H1 (cell line): Measurements from ENCODE around the gene RNPEPL1. TPM values are rescaled to one million over a fixed set of nuclear protein-coding genes. Genes with fewer than 3 reads are reported as not detected.

Experiments
- CTCF ChIA-PET: fragments of 300-600 bp; sonication (Branson Sonifier 250); formaldehyde crosslinking; loops from one replicate; lab custom pipeline; 2021; ENCODE audit not compliant: partially characterized antibody; lab: Charles Lee
- POLR2A ChIA-PET: fragments of 300-600 bp; sonication (Branson Sonifier 250); formaldehyde crosslinking; loops from one replicate; lab custom pipeline; 2021; ENCODE audit warnings: inconsistent platforms; ENCODE audit not compliant: partially characterized antibody; lab: Charles Lee
- DNase-seq, 2 experiments: peaks; one replicate each; pipeline versions ENCODE4 v3.0.0 to v3.0.0-alpha.2; 2010 to 2022; ENCODE audit warnings: low spot score in 2 of 2, low read depth in 1 of 2, mixed read lengths in 1 of 2
- FAIRE-seq: peaks from 2 replicates; lab custom pipeline; 2011; peaks lifted over from hg19 to GRCh38; lab: Jason Lieb, UNC
- H2AFZ ChIP-seq: 2 replicates; pipeline ENCODE4 v1.8.1; 2012; ENCODE audit warnings: low read length, inconsistent platforms
- H2AK5ac ChIP-seq: 2 replicates; pipeline ENCODE4 v1.6.1; 2013; ENCODE audit warnings: low read depth, low read length
- H2BK120ac ChIP-seq: replicated peaks from 2 replicates; pipeline ENCODE3; 2013; ENCODE audit warnings: low read depth, low read length, inconsistent platforms
- H2BK12ac ChIP-seq: 2 replicates; pipeline ENCODE4 v1.6.1; 2013; ENCODE audit warnings: low read depth, low read length
- H2BK15ac ChIP-seq: 2 replicates; pipeline ENCODE4 v1.6.1; 2013; ENCODE audit warnings: low read length
- H2BK20ac ChIP-seq: 2 replicates; pipeline ENCODE4 v1.6.1; 2013; ENCODE audit warnings: low read length
- H2BK5ac ChIP-seq: 2 replicates; pipeline ENCODE4 v1.6.1; 2013; ENCODE audit warnings: low read depth, low read length
- H3K14ac ChIP-seq: 2 replicates; pipeline ENCODE4 v1.6.1; 2013; ENCODE audit warnings: inconsistent platforms; ENCODE audit not compliant: insufficient read length
- H3K18ac ChIP-seq: 2 replicates; pipeline ENCODE4 v1.6.1; 2013; ENCODE audit warnings: low read length; ENCODE audit errors: extremely low read depth
- H3K23ac ChIP-seq: 2 replicates; pipeline ENCODE4 v1.6.1; 2013; ENCODE audit warnings: inconsistent platforms; ENCODE audit not compliant: insufficient read length
- H3K23me2 ChIP-seq: 2 replicates; pipeline ENCODE4 v1.6.1; 2013; ENCODE audit warnings: low read depth, low read length
- H3K27ac ChIP-seq: 2 replicates; pipeline ENCODE4 v1.6.1; 2011; ENCODE audit warnings: low read depth, low read length, inconsistent platforms
- H3K27me3 ChIP-seq, 4 experiments: replicated peaks in 1 of 4; 1 replicate in 1 of 4; 2 replicates in 3 of 4; pipeline versions ENCODE4 v1.6.1 to v1.8.1; 2011 to 2013; ENCODE audit warnings: low read length in 3 of 4, mild to moderate bottlenecking in 3 of 4, inconsistent platforms in 2 of 4, mixed read lengths in 2 of 4, moderate library complexity in 1 of 4; ENCODE audit not compliant: control insufficient read depth in 3 of 4, insufficient read depth in 3 of 4; ENCODE audit errors: extremely low read depth in 1 of 4
- H3K36me3 ChIP-seq, 4 experiments: 2 replicates each; pipeline versions ENCODE4 v1.6.1 to v1.8.1; 2011 to 2013; ENCODE audit warnings: mild to moderate bottlenecking in 4 of 4, low read length in 3 of 4, moderate library complexity in 2 of 4, control low read depth in 1 of 4, inconsistent platforms in 1 of 4; ENCODE audit not compliant: insufficient read depth in 4 of 4, control insufficient read depth in 2 of 4
- H3K4ac ChIP-seq: replicated peaks from 2 replicates; pipeline ENCODE3; 2013; ENCODE audit warnings: low read length, low read depth, mixed read lengths, inconsistent platforms; ENCODE audit not compliant: insufficient read length
- H3K4me1 ChIP-seq, 4 experiments: replicated peaks in 1 of 4; 1 replicate in 1 of 4; 2 replicates in 3 of 4; pipeline versions ENCODE4 v1.6.1 to v1.8.1; 2011 to 2013; ENCODE audit warnings: low read length in 3 of 4, inconsistent platforms in 2 of 4, mixed read lengths in 1 of 4; ENCODE audit not compliant: insufficient read depth in 4 of 4, control insufficient read depth in 3 of 4
- H3K4me2 ChIP-seq, 2 experiments: 2 replicates each; pipeline versions ENCODE4 v1.6.1 to v1.8.1; 2011 to 2013; ENCODE audit warnings: low read depth in 2 of 2, low read length in 2 of 2, control low read depth in 1 of 2, inconsistent platforms in 1 of 2, mild to moderate bottlenecking in 1 of 2; ENCODE audit not compliant: insufficient read depth in 1 of 2
- H3K4me3 ChIP-seq, 4 experiments: fragments of 200-600, 300-600 bp in 1 of 4; sonication (generic), shearing (Covaris generic), sonication (Bioruptor Twin) in 1 of 4; 2 replicates each; pipeline versions ENCODE4 v1.5.1 to v1.8.1; 2011 to 2016; ENCODE audit warnings: low read length in 4 of 4, low read depth in 3 of 4, control low read depth in 2 of 4, inconsistent platforms in 2 of 4, mild to moderate bottlenecking in 2 of 4, mixed read lengths in 1 of 4, moderate library complexity in 1 of 4; ENCODE audit not compliant: insufficient read depth in 2 of 4; ENCODE audit errors: extremely low read depth in 1 of 4
- H3K56ac ChIP-seq: replicated peaks from 2 replicates; pipeline ENCODE3; 2013; ENCODE audit warnings: low read depth, mild to moderate bottlenecking, mixed read lengths, low read length, inconsistent platforms; ENCODE audit not compliant: insufficient read length
- H3K79me1 ChIP-seq: 2 replicates; pipeline ENCODE4 v1.6.1; 2013; ENCODE audit warnings: low read depth, low read length, control low read depth
- H3K79me2 ChIP-seq, 2 experiments: 2 replicates each; pipeline versions ENCODE4 v1.6.1 to v1.8.1; 2012 to 2013; ENCODE audit warnings: low read length in 2 of 2, mild to moderate bottlenecking in 2 of 2, inconsistent platforms in 1 of 2; ENCODE audit not compliant: insufficient read depth in 2 of 2, control insufficient read depth in 1 of 2
- H3K9ac ChIP-seq, 4 experiments: replicated peaks in 1 of 4; 1 replicate in 1 of 4; 2 replicates in 3 of 4; pipeline versions ENCODE4 v1.6.1 to v1.8.1; 2011 to 2013; ENCODE audit warnings: low read depth in 3 of 4, low read length in 3 of 4, control low read depth in 2 of 4, mild to moderate bottlenecking in 2 of 4, moderate library complexity in 2 of 4, inconsistent platforms in 1 of 4; ENCODE audit errors: extremely low read depth in 1 of 4
- H3K9me3 ChIP-seq, 2 experiments: 2 replicates each; pipeline versions ENCODE4 v1.6.1 to v1.8.1; 2012 to 2013; ENCODE audit warnings: mild to moderate bottlenecking in 2 of 2, moderate library complexity in 2 of 2, control low read depth in 1 of 2, inconsistent platforms in 1 of 2, low read depth in 1 of 2, low read length in 1 of 2, mixed read lengths in 1 of 2; ENCODE audit not compliant: insufficient read depth in 2 of 2
- H4K20me1 ChIP-seq, 2 experiments: replicated peaks in 1 of 2; 2 replicates each; pipeline versions ENCODE3 to v1.8.1; 2011 to 2013; ENCODE audit warnings: inconsistent platforms in 2 of 2, low read length in 2 of 2, mild to moderate bottlenecking in 1 of 2; ENCODE audit not compliant: insufficient read depth in 2 of 2, control insufficient read depth in 1 of 2
- H4K5ac ChIP-seq: 2 replicates; pipeline ENCODE4 v1.6.1; 2013; ENCODE audit warnings: low read length, low read depth, mixed read lengths, inconsistent platforms; ENCODE audit not compliant: insufficient read length
- H4K8ac ChIP-seq: 2 replicates; pipeline ENCODE4 v1.8.0; 2013; ENCODE audit warnings: mild to moderate bottlenecking, moderate library complexity, low read length, inconsistent platforms; ENCODE audit not compliant: insufficient read depth; ENCODE audit errors: extremely low read depth
- H4K91ac ChIP-seq: replicated peaks from 2 replicates; pipeline ENCODE3; 2013; ENCODE audit warnings: low read length, mixed read lengths, inconsistent platforms; ENCODE audit not compliant: insufficient read length
- BACH1 ChIP-seq: IDR thresholded peaks from 2 replicates; pipeline ENCODE4 v1.6.1; 2012; ENCODE audit warnings: low read length, improper control_type of control experiment
- BRCA1 ChIP-seq: IDR thresholded peaks from 2 replicates; pipeline ENCODE4 v1.6.1; 2012; ENCODE audit warnings: low read depth, low read length, improper control_type of control experiment
- CBX8 ChIP-seq: fragments of 300-800, 300-1000 bp; sonication (generic); IDR thresholded peaks from 2 replicates; pipeline ENCODE4 v1.7.1; 2016; ENCODE audit warnings: low read depth, low read length, borderline replicate concordance
- CTBP2 ChIP-seq: IDR thresholded peaks from 2 replicates; pipeline ENCODE4 v1.7.0; 2011; ENCODE audit warnings: borderline replicate concordance, mild to moderate bottlenecking, moderate library complexity, mixed read lengths, low read length; ENCODE audit not compliant: insufficient read depth, insufficient read length
- EP300 ChIP-seq, 2 experiments: IDR thresholded peaks; 1 replicate in 1 of 2; 2 replicates in 1 of 2; pipeline ENCODE4 v1.6.1; 2011 to 2012; ENCODE audit warnings: low read depth in 2 of 2, low read length in 2 of 2, mild to moderate bottlenecking in 2 of 2, borderline replicate concordance in 1 of 2, inconsistent platforms in 1 of 2, moderate library complexity in 1 of 2
- KDM1A ChIP-seq: fragments of 200-600, 300-600 bp; sonication (generic); IDR thresholded peaks from 2 replicates; pipeline ENCODE4 v1.7.1; 2016; ENCODE audit warnings: mild to moderate bottlenecking, low read length, borderline replicate concordance
- NRF1 ChIP-seq: IDR thresholded peaks from 2 replicates; pipeline ENCODE4 v1.6.1; 2011; ENCODE audit warnings: mild to moderate bottlenecking, low read depth, low read length, improper control_type of control experiment
- RAD21 ChIP-seq, 2 experiments: IDR thresholded peaks in 1 of 2; conservative IDR thresholded peaks in 1 of 2; 2 replicates each; pipeline ENCODE4 v1.6.1; 2011; ENCODE audit warnings: low read depth in 2 of 2, low read length in 2 of 2, improper control_type of control experiment in 1 of 2, inconsistent platforms in 1 of 2, mild to moderate bottlenecking in 1 of 2, moderate library complexity in 1 of 2
- SIX5 ChIP-seq: IDR thresholded peaks from 2 replicates; pipeline ENCODE4 v1.6.1; 2011; ENCODE audit warnings: mild to moderate bottlenecking, low read depth, low read length
- SP1 ChIP-seq: IDR thresholded peaks from 2 replicates; pipeline ENCODE4 v1.6.1; 2011; ENCODE audit warnings: low read depth, low read length
- SRF ChIP-seq: IDR thresholded peaks from 2 replicates; pipeline ENCODE4 v1.6.1; 2011; ENCODE audit warnings: mild to moderate bottlenecking, low read depth, low read length, moderate library complexity
- TAF7 ChIP-seq: optimal IDR thresholded peaks from 2 replicates; pipeline ENCODE3; 2011; ENCODE audit warnings: low read depth, mild to moderate bottlenecking, inconsistent platforms, low read length, moderate library complexity, borderline replicate concordance
- WGBS, 2 experiments: shearing (Covaris generic) in 1 of 2; methylation state at CpG; one replicate each; pipeline versions ENCODE4 v1.1.6 to v1.1.7; 2013 to 2015; ENCODE audit warnings: low lambda C conversion rate in 2 of 2, mixed read lengths in 2 of 2, inconsistent platforms in 1 of 2, low coverage in 1 of 2, missing lambda C conversion rate in 1 of 2; ENCODE audit not compliant: insufficient replicate concordance in 2 of 2, insufficient coverage in 1 of 2, insufficient read length in 1 of 2; ENCODE audit errors: extremely low coverage in 1 of 2, missing lambda C conversion rate in 1 of 2; 5-methylcytosine and 5-hydroxymethylcytosine counted together
- polyA plus RNA-seq, 7 experiments: library from polyadenylated mRNA; depleted of rRNA in 3 of 7; stranded (reverse) in 5 of 7; unstranded in 2 of 7; fragments of >200 nt in 5 of 7; fragments of 200-250 nt in 2 of 7; gene quantifications; 1 replicate in 5 of 7; 2 replicates in 1 of 7; 4 replicates in 1 of 7; pipeline versions ENCODE4 v1.2.1 to v1.2.3, GENCODE V29; 2011 to 2013; ENCODE audit warnings: missing spikeins in 2 of 7, mixed read lengths in 2 of 7
- total RNA-seq: library from RNA; stranded (reverse); fragmentation: NEBNext Ultra II Directional; extraction: Animal tissue kit (Norgen Biotek cat#: 25700); gene quantifications from 2 replicates; pipeline ENCODE4 v1.2.1, GENCODE V29; 2021

The RNPEPL1 gene
- total and polyA plus RNA-seq, 2 of the 8 experiments (the other 6 are each of a cell fraction or from before 2014, with no cell fraction given): 9.0 to 11.3 TPM

DNA sequence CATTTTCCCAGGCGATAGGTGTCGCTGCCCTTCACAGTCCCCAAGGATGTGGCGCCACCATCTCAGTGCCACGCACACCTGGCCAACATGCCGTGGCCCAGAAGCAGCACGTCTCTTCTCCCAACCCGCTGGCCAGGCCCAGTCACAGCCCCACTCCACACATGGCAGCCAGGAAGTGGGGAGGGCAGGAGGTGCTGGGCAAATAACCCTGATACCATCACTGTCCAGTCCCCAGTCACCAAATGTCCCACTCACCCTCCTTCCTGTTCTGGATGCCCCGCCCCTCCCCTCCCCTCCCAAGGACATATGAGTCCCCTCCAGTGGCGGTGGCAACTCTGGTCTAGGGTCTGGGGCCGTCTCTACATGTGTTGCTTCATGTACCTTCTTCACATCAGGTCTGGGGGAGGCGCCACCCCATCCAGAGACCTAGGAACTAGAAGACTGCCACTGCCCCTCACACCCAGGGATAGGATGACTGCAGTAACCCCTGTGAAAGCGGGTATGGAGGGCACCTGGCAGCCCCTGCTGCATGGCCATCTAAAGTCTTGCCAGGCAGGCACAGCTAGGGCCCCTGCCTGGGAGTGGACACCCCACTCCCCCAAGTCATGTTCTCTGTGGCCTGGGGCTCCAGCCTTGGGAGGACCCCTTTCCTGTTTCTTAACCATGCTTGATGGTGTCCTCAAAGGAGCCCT lies 10.9 kb downstream of the RNPEPL1 start:
- Histone ChIP-seq H4K20me1 (peaks cover 12 to 19% of the 10 kb centered on the region in 2 experiments), H3K4ac (no peak overlapping the region), H3K9me3 (no peaks in the 10 kb centered on the region), H3K23ac (no peak overlapping the region), H3K4me2 (no peak overlapping the region), H3K79me2 (0 out of 4 replicates have a peak, but pooled peaks cover 0 to 5% of the 10 kb centered on the region in 2 experiments), H4K91ac (no peak overlapping the region), H2BK20ac (no peak overlapping the region), H3K4me1 (peaks cover 0 to 9% (median 0%) of the 10 kb centered on the region in 4 experiments; a peak in 2 of 7 replicates), H4K5ac (no peak overlapping the region), H2AK5ac (no peak overlapping the region; the same call in 1 of the 2 replicates), H3K18ac (no peak overlapping the region; the same call in 1 of the 2 replicates), H2BK120ac (no peak overlapping the region), H3K23me2 (no peaks in the 10 kb centered on the region), H3K36me3 (no peaks in the 10 kb centered on the region), H2BK15ac (no peak overlapping the region), H4K8ac (no peak overlapping the region; the same call in 1 of the 2 replicates), H2AFZ (no peak overlapping the region), H3K79me1 (peaks cover 7% of the 10 kb centered on the region), H2BK12ac (no peak overlapping the region), H3K27ac (no peak overlapping the region), H3K14ac (no peak overlapping the region), H2BK5ac (no peak overlapping the region), H3K4me3 (no peak overlapping the region), H3K9ac (no peak overlapping the region), H3K56ac (no peak overlapping the region), H3K27me3 (no peaks in the 10 kb centered on the region)
- CTCF ChIA-PET: interaction anchor here (0.7 to 4.8 kb wide), 11 partner anchors 8 to 124 kb away, joined by 3 to 37 read pairs (median 4); partner anchors contain the start of gene RNPEPL1
- 84% methylated on average over 9 of the region's 12 CpGs; no CpG with 5 or more reads in 1 of the 2 experiments for WGBS, 2 experiments
- POLR2A ChIA-PET: interaction anchor here (1.1 to 1.2 kb wide), 2 partner anchors 16 to 143 kb away, joined by 3 read pairs; partner anchors contain the start of gene GPC1
- no peak for DNase-seq
- FAIRE-seq: no peak
- TF ChIP-seq SIX5 (no peak), RAD21 (IDR thresholded peaks at IDR 0.05 in 1 of 2, conservative IDR thresholded peaks at IDR 0.05 in 1 of 2; ENCODE audit: low read depth in 2 of 2, low read length in 2 of 2) (no peak), SP1 (no peak), SRF (no peak), BACH1 (no peak), CTBP2 (no peak), KDM1A (no peak), CBX8 (no peak), TAF7 (no peak), BRCA1 (no peak), EP300 (IDR thresholded peaks at IDR 0.05; ENCODE audit: borderline replicate concordance in 1 of 2, low read depth in 2 of 2, low read length in 2 of 2) (no peak), NRF1 (no peak)
